Measurements from ENCODE around the gene PTPRR. TPM values are rescaled to one million over a fixed set of nuclear protein-coding genes. Genes with fewer than 3 reads are reported as not detected.

Gene PTPRR
- total and polyA plus RNA-seq, 2 donors (not counting 1 experiment from before 2014, with no cell fraction given), result 0.44 to 0.50 TPM

DNA sequence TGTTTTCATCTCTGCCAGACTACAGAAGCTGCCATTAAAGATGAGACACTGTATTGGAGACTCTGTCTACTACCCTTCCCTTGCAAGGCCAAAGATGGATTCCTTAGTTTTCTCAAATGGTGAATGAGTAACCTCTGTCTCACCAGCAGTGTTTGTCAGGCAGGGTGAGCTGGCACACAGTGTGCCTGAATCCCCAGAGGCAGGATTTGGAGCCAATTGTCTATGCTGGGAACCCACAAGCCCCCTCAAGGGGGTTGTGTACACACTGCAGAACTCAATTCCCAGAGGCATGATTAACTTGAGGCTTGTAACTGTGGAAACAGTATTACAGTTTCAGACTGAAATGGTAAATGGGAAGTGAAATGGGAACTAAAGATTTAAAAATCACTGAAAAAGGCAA lies 146.5 kb downstream of the PTPRR start:
- Histone ChIP-seq H3K9ac (ENCODE audit: insufficient read depth, low read length) (no peak overlapping the region), H3K27me3 (ENCODE audit: control insufficient read depth, insufficient read depth, low read length) (no peaks in the 10 kb centered on the region), H2AFZ (ENCODE audit: low read length) (no peak overlapping the region), H4K20me1 (ENCODE audit: control insufficient read depth, extremely low read depth, insufficient read depth, low read length) (no peaks in the 10 kb centered on the region), H3K4me3 (replicated peaks in 1 of 4; ENCODE audit: control extremely low read depth in 1 of 4, insufficient read depth in 1 of 4, low read depth in 3 of 4, low read length in 4 of 4) (no peak overlapping the region), H3K36me3 (ENCODE audit: control insufficient read depth, insufficient read depth, low read length) (no peaks in the 10 kb centered on the region), H3K4me2 (ENCODE audit: extremely low read depth, insufficient read depth, low read length) (no peak overlapping the region), H3K79me2 (ENCODE audit: control insufficient read depth, insufficient read depth, low read length) (no peaks in the 10 kb centered on the region), H3K9me3 (ENCODE audit: control insufficient read depth, insufficient read depth, low read depth, low read length) (no peaks in the 10 kb centered on the region), H3K27ac (ENCODE audit: insufficient read depth, low read length) (no peak overlapping the region), H3K4me1 (ENCODE audit: control insufficient read depth, extremely low read depth, insufficient read depth, low read length) (no peaks in the 10 kb centered on the region)
- TF ChIP-seq, protein P1, sequence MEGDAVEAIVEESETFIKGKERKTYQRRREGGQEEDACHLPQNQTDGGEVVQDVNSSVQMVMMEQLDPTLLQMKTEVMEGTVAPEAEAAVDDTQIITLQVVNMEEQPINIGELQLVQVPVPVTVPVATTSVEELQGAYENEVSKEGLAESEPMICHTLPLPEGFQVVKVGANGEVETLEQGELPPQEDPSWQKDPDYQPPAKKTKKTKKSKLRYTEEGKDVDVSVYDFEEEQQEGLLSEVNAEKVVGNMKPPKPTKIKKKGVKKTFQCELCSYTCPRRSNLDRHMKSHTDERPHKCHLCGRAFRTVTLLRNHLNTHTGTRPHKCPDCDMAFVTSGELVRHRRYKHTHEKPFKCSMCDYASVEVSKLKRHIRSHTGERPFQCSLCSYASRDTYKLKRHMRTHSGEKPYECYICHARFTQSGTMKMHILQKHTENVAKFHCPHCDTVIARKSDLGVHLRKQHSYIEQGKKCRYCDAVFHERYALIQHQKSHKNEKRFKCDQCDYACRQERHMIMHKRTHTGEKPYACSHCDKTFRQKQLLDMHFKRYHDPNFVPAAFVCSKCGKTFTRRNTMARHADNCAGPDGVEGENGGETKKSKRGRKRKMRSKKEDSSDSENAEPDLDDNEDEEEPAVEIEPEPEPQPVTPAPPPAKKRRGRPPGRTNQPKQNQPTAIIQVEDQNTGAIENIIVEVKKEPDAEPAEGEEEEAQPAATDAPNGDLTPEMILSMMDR (conservative IDR thresholded peaks at IDR 0.05 in 1 of 2, IDR thresholded peaks at IDR 0.05 in 1 of 2; ENCODE audit: low read depth in 1 of 2, low read length in 2 of 2), result no peak
- TF ChIP-seq EZH2 (IDR thresholded peaks at IDR 0.05; ENCODE audit: low read length, missing control alignments), result no peak
- DNase-seq (ENCODE audit: low read depth in 2 of 2), result peak; percentile 2 to 8

DNA sequence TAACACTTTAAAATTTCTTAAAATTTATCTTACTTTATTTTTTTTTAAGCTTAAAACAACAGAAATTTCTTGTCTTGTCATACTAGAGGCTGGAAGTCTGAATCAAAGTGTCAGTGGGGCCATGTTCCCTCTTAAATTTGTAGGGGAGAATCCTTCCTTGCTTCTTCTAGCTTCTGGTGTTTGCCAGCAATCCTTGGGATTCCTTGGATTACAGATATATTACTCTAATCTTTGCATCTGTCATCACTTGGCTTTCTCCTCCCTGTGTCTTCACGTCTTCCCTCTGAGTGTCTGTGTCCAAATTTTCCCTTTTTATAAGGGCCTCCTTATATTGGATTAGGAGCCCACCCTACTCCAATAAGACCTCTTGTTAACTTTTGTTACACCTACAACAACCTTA lies 147.7 kb downstream of the PTPRR start:
- no peaks in the 10 kb centered on the region for H4K20me1 ChIP-seq (ENCODE audit: control insufficient read depth, extremely low read depth, insufficient read depth, low read length)
- H2AFZ ChIP-seq (ENCODE audit: low read length), result no peak overlapping the region
- no peaks in the 10 kb centered on the region for H3K36me3 ChIP-seq (ENCODE audit: control insufficient read depth, insufficient read depth, low read length)
- DNase-seq (ENCODE audit: low read depth in 2 of 2), result no peak
- no peaks in the 10 kb centered on the region for H3K27me3 ChIP-seq (ENCODE audit: control insufficient read depth, insufficient read depth, low read length)
- H3K4me3 ChIP-seq (replicated peaks in 1 of 4; ENCODE audit: control extremely low read depth in 1 of 4, insufficient read depth in 1 of 4, low read depth in 3 of 4, low read length in 4 of 4), result no peak overlapping the region
- TF ChIP-seq EZH2 (IDR thresholded peaks at IDR 0.05; ENCODE audit: low read length, missing control alignments), result no peak
- TF ChIP-seq, protein P1 (conservative IDR thresholded peaks at IDR 0.05 in 1 of 2, IDR thresholded peaks at IDR 0.05 in 1 of 2; ENCODE audit: low read depth in 1 of 2, low read length in 2 of 2), result no peak
- no peaks in the 10 kb centered on the region for H3K4me1 ChIP-seq (ENCODE audit: control insufficient read depth, extremely low read depth, insufficient read depth, low read length)
- no peaks in the 10 kb centered on the region for H3K9me3 ChIP-seq (ENCODE audit: control insufficient read depth, insufficient read depth, low read depth, low read length)
- H3K4me2 ChIP-seq (ENCODE audit: extremely low read depth, insufficient read depth, low read length), result no peak overlapping the region
- H3K27ac ChIP-seq (ENCODE audit: insufficient read depth, low read length), result no peak overlapping the region
- H3K9ac ChIP-seq (ENCODE audit: insufficient read depth, low read length), result no peak overlapping the region
- H3K79me2 ChIP-seq (ENCODE audit: control insufficient read depth, insufficient read depth, low read length), result no peaks in the 10 kb centered on the region

DNA sequence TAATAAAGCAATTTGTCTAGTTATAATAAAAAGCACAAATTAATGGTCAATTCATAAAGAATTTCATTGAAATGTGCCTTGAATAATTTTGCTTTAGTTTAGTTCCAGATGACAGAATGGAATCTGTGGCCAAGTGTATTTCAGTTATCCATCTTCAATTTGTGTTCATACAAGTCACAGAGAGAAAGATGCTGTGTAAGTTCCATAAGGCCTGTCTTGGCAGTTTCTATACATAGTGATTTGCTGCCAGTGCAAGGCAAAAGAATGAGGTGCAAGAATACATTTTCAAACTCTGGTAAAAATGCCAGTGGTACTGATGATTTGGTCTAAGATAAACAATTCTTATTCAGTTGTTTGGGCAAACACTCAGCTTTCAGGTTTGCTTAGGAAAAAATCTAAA lies 149.0 kb downstream of the PTPRR start:
- Histone ChIP-seq H3K4me3 (replicated peaks in 1 of 4; ENCODE audit: control extremely low read depth in 1 of 4, insufficient read depth in 1 of 4, low read depth in 3 of 4, low read length in 4 of 4) (no peak overlapping the region), H3K36me3 (ENCODE audit: control insufficient read depth, insufficient read depth, low read length) (no peaks in the 10 kb centered on the region), H3K79me2 (ENCODE audit: control insufficient read depth, insufficient read depth, low read length) (no peaks in the 10 kb centered on the region), H3K27ac (ENCODE audit: insufficient read depth, low read length) (no peak overlapping the region), H3K4me2 (ENCODE audit: extremely low read depth, insufficient read depth, low read length) (no peak overlapping the region), H3K4me1 (ENCODE audit: control insufficient read depth, extremely low read depth, insufficient read depth, low read length) (no peaks in the 10 kb centered on the region), H4K20me1 (ENCODE audit: control insufficient read depth, extremely low read depth, insufficient read depth, low read length) (no peaks in the 10 kb centered on the region), H2AFZ (ENCODE audit: low read length) (no peak overlapping the region), H3K27me3 (ENCODE audit: control insufficient read depth, insufficient read depth, low read length) (no peaks in the 10 kb centered on the region), H3K9ac (ENCODE audit: insufficient read depth, low read length) (no peak overlapping the region), H3K9me3 (ENCODE audit: control insufficient read depth, insufficient read depth, low read depth, low read length) (no peaks in the 10 kb centered on the region)
- DNase-seq (ENCODE audit: low read depth in 2 of 2), result no peak
- TF ChIP-seq, protein P1 (conservative IDR thresholded peaks at IDR 0.05 in 1 of 2, IDR thresholded peaks at IDR 0.05 in 1 of 2; ENCODE audit: low read depth in 1 of 2, low read length in 2 of 2), result no peak
- no peak for TF ChIP-seq EZH2 (IDR thresholded peaks at IDR 0.05; ENCODE audit: low read length, missing control alignments)

Data from fibroblast of lung (primary cell).